ENCODE measurements around the gene USP51. TPM values are rescaled to one million over a fixed set of nuclear protein-coding genes. Genes with fewer than 3 reads are reported as not detected.
"Not testable (repeated sequence)": the region's sequence is repeated elsewhere in the genome, so short reads cannot be mapped to it uniquely, and the experiment has no call there.

USP51 gene
- 4.2 TPM for total RNA-seq
- long read RNA-seq: 0 reads

DNA sequence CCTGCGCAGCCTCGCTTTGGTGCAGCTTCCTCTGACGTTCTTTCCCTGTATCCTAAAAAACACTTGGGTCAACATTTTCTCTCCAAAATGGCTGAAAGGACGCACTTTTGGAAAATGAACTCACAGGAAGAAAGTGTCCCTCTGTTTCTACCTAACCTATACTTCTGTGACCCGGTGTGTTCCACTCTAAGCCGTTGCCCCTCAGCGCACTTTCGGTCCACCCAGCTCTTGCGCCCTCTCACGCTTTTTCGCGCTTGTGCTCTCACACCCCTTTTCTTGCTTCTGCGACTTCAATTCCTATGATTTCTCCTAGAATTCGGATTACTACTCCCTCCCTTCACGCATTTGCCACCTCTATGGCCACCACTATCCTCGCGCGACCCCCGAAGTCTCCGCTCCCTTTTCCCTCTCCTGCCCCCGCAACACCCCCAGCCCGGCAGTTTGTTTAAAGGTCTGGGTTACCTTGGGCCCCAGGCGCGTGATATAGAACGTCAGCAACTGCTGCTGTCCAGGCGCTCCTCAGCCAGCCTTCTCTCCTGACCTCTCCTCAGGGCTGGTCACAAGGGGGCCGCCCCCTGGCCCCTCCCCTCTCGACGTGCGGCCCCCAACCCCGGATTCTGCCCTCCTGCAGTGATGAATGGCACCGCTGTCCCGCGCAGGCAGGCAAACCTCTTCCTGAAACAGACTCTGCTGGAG, at the start of gene USP51:
USP51 (minus strand) TSS at position 535 of the 696 bp plus-strand sequence. CDS start 909 bp downstream, outside the sequence.
- peak within 1 kb of the TSS; percentile 65 for H3K4me3 ChIP-seq
- H3K4me1 ChIP-seq: no peaks in the 10 kb centered on the region
- H3K27me3 ChIP-seq (ENCODE audit: low read depth): no peaks in the 10 kb centered on the region
- intact Hi-C loops (cut with DNase I): no loop called here
- peak; percentile 73 to 78 for ATAC-seq
- H3K36me3 ChIP-seq: no peaks in the 10 kb centered on the region
- H3K27ac ChIP-seq: peak within 1 kb of the TSS; percentile 88
- H3K9me3 ChIP-seq: no peaks in the 10 kb centered on the region
- TF ChIP-seq, protein P1, sequence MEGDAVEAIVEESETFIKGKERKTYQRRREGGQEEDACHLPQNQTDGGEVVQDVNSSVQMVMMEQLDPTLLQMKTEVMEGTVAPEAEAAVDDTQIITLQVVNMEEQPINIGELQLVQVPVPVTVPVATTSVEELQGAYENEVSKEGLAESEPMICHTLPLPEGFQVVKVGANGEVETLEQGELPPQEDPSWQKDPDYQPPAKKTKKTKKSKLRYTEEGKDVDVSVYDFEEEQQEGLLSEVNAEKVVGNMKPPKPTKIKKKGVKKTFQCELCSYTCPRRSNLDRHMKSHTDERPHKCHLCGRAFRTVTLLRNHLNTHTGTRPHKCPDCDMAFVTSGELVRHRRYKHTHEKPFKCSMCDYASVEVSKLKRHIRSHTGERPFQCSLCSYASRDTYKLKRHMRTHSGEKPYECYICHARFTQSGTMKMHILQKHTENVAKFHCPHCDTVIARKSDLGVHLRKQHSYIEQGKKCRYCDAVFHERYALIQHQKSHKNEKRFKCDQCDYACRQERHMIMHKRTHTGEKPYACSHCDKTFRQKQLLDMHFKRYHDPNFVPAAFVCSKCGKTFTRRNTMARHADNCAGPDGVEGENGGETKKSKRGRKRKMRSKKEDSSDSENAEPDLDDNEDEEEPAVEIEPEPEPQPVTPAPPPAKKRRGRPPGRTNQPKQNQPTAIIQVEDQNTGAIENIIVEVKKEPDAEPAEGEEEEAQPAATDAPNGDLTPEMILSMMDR (IDR thresholded peaks at IDR 0.05): no peak
- DNase-seq: peak; percentile 59

DNA sequence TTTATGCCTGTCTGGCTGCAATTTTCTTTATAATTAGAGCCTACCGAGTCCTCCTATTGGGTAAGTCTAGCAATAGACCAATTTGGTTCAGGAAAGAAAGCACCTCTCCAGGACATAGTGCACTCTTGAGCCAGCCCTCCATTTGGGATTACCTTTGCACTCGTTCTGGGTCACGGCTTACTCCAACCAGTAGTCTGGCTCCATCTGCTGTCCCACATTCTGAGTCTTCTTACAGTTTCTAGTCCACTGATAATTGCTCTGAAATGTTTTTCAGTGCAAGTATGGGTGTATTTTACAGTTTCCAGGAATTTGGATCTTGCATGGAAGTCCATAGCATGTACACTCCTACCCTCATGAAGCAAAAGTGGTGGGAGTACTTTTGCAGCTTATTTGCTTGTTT, 34.8 kb upstream of the USP51 start:
- ATAC-seq (peak in 1 of 2 donors; percentile 52), DNase-seq (no peak)
- TF ChIP-seq, protein P1 (IDR thresholded peaks at IDR 0.05): no peak
- Histone ChIP-seq H3K27ac (no peak overlapping the region), H3K9me3 (no peaks in the 10 kb centered on the region), H3K27me3 (ENCODE audit: low read depth) (no peaks in the 10 kb centered on the region), H3K4me1 (no peaks in the 10 kb centered on the region), H3K4me3 (no peak overlapping the region), H3K36me3 (no peaks in the 10 kb centered on the region)
- intact Hi-C loops (cut with DNase I): no loop called here

DNA sequence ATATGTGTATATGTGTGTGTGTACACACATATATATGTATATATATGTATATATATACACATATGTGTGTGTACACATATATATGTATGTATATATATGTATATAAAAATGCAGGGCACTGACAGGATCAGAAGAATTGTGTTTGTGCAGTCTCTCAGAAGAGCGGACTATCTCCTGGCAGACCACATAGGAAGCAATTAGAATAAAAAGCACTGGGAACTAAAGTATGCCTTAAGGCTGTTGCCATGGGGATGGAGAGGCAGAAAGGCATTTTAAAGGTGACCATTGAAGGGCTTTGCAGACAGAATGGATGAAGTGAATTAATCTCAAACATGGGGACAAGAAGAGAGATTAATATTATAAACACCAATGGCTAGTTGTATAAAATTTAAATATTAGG, 33.7 kb upstream of the USP51 start:
- intact Hi-C loops (cut with DNase I): no loop called here
- TF ChIP-seq, protein P1 (IDR thresholded peaks at IDR 0.05): no peak
- Histone ChIP-seq H3K4me1 (no peaks in the 10 kb centered on the region), H3K36me3 (no peaks in the 10 kb centered on the region), H3K4me3 (no peak overlapping the region), H3K27ac (no peak overlapping the region), H3K27me3 (ENCODE audit: low read depth) (no peaks in the 10 kb centered on the region), H3K9me3 (no peaks in the 10 kb centered on the region)
- ATAC-seq: no peak
- DNase-seq: no peak

DNA sequence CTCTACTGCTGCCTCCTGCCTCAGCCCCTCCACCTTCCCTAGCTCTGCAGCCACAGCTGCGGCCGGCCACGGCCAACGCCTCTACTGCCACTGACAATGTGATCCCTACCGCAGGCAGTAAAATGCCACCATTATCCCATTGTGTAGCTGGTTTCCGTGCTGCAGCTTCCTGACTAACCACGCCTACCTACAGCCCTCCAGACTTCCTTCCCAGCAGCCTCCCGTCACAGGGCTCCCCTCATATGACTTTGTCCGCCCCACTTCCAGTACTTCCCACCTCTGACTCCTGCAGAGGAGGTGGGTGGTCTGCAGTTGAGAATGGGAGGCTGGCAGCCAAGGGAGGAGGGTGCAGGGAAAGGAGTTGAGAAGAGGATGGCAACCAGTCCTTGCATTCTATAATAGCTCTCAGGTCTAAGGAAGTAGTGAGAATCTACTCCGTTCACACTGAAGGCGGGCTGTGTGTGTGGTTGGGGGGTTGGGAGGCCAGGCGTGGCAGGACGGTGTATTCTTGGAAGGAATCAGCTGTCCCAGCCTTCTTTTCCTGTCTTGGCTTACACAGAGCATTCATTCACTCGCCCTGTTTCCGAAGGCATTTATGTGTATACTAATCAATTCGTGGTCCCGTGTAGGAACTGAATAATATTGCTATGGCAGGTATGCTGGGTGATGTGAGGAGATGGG, 33.1 kb upstream of the USP51 start:
- Histone ChIP-seq H3K4me3 (no peak overlapping the region), H3K36me3 (no peaks in the 10 kb centered on the region), H3K4me1 (no peaks in the 10 kb centered on the region), H3K27ac (no peak overlapping the region), H3K9me3 (no peaks in the 10 kb centered on the region), H3K27me3 (ENCODE audit: low read depth) (no peaks in the 10 kb centered on the region)
- TF ChIP-seq, protein P1 (IDR thresholded peaks at IDR 0.05): no peak
- DNase-seq (no peak), ATAC-seq (no peak)
- intact Hi-C loops (cut with DNase I): no loop called here

DNA sequence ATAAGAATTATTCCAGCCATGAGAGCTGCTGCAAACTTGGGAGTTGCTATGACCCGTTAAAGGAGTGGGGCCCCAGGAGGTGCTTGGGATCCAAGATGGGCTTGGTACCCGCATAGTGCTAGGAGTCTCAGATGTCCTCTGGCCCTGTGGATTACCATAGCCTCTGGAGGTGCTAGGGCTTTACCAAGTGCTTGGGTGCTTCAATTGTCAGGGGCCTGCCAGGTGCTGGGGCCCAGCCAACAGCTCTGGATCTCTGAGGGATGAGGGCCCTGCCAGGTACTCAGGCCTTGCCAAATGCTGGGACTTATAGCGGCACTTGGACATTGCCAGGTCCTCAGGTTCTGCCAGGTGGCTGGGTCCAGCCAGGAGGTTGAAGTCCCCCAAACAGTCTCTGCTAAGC, 32.0 kb upstream of the USP51 start:
- Histone ChIP-seq H3K27ac (peak overlapping the region; percentile 24), H3K36me3 (no peaks in the 10 kb centered on the region), H3K4me1 (no peaks in the 10 kb centered on the region), H3K27me3 (ENCODE audit: low read depth) (no peaks in the 10 kb centered on the region), H3K4me3 (no peak overlapping the region), H3K9me3 (no peaks in the 10 kb centered on the region)
- ATAC-seq: no peak
- DNase-seq: no peak
- TF ChIP-seq, protein P1 (IDR thresholded peaks at IDR 0.05): no peak
- intact Hi-C loops (cut with DNase I): no loop called here

DNA sequence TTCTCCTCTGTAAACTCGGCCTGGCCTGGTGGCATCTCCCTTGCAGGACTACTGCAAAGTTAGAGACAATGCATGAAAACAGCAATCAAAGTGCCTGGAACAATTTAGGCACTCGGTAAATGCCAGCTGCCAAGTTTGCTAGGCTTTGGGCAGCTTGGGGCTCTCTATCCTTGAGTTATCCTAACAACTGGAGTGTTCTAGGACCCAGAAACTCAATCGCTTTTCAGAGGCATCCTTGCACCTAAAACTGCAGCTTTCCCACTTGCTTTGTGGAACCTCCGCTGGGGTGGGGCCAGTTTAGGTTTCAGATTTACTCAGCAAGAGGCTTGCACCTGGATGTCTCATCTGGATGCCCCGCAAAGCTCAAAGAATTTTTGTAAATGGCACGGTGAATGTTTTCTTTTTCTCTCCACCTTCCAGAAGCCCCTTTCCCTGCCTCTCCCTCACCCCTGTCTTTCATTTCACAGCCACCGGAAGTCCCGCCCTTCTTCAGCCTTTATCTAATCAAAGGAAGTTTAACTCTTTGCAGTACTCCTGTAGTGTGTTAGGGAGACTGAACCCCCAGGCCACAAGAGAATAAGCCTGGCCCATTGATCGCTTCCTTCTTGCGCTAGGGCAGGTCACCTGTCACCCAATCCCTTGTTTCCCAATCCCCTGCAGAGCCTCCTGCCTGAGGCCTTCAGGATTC, 27.3 kb upstream of the USP51 start:
- ATAC-seq; H3K4me3 ChIP-seq; H3K9me3 ChIP-seq; H3K27ac ChIP-seq; H3K36me3 ChIP-seq; intact Hi-C loops (cut with DNase I); H3K27me3 ChIP-seq (ENCODE audit: low read depth); H3K4me1 ChIP-seq; DNase-seq: not testable (repeated sequence)

DNA sequence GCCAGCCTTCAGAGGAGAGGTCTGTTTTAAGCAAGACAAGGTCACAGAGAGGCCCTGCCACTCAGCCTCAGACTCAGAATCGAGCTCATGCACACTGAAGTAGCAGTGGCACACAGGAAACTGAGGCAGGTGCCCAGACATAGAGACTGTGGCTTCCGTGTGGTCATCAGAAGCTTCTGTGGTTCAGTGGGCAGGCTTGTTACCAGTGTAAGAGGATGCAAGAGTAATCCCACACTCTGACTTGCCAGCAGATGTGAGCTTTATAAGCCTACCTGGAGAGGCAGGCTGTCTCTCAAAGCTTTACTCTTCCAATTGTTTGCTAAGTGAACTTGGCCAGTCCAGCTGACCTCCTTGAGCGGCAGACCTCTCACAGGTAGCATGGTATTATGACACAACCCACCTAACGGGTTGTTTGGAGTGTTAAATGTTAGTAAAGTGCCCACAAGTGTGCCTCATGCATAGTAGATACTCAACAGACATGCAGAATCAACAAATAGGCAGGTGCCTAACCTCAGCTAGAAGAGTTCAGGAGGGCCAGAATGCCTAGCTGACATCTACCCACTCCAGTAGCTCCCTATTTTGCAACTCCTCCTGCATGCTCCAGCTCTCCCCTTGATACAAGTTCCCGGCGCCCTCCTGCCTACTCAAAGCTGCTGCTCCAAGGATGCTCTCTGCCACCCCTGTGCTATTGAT, 23.5 kb upstream of the USP51 start:
- intact Hi-C loops (cut with DNase I); H3K4me3 ChIP-seq; H3K9me3 ChIP-seq; H3K27me3 ChIP-seq (ENCODE audit: low read depth); H3K36me3 ChIP-seq; H3K27ac ChIP-seq; H3K4me1 ChIP-seq; DNase-seq: not testable (repeated sequence)
- peak; percentile 79 to 89 for ATAC-seq

All from lower lobe of right lung (tissue), 2 donors.